ENCODE results near the gene SMARCB1. TPM values are rescaled to one million over a fixed set of nuclear protein-coding genes. Genes with fewer than 3 reads are reported as not detected.

SMARCB1 gene
- total and polyA plus RNA-seq, 2 donors (not counting 3 experiments of a cell fraction or from before 2014, with no cell fraction given): 113 to 148 TPM

GRCh38 chr22:23786261-23786710 lies 480 bp upstream of the SMARCB1 start:
- Histone ChIP-seq H2AFZ (ENCODE audit: low read depth, low read length) (peak overlapping the region; percentile 76), H3K36me3 (ENCODE audit: control insufficient read depth in 2 of 2, extremely low read depth in 1 of 2, insufficient read depth in 2 of 2, low read length in 2 of 2) (no peaks in the 10 kb centered on the region), H3K79me2 (ENCODE audit: control insufficient read depth, insufficient read depth, low read length) (peaks cover 40% of the 10 kb centered on the region), H3K9ac (replicated peaks; ENCODE audit: extremely low read depth, insufficient read depth, low read length) (peak overlapping the region; percentile 99), H3K4me1 (ENCODE audit: control insufficient read depth, extremely low read depth, insufficient read depth, low read length) (peaks cover 13% of the 10 kb centered on the region), H4K20me1 (replicated peaks; ENCODE audit: control insufficient read depth, extremely low read depth, insufficient read depth, low read length) (peaks cover 2% of the 10 kb centered on the region), H3K9me3 (replicated peaks; ENCODE audit: control insufficient read depth, insufficient read depth, low read length) (no peaks in the 10 kb centered on the region), H3K9me1 (replicated peaks; ENCODE audit: control insufficient read depth, extremely low read depth, insufficient read depth, low read length) (no peaks in the 10 kb centered on the region), H3K4me3 (replicated peaks in 1 of 3; ENCODE audit: insufficient read depth in 1 of 3, low read depth in 1 of 3, low read length in 3 of 3) (peak overlapping the region in 2 of 3 experiments; percentile 78 to 81), H3K27me3 (ENCODE audit: control insufficient read depth in 2 of 2, insufficient read depth in 2 of 2, low read length in 2 of 2) (no peaks in the 10 kb centered on the region), H3K4me2 (ENCODE audit: insufficient read depth, low read length) (peak overlapping the region; percentile 47), H3K27ac (ENCODE audit: insufficient read depth, low read depth, low read length) (peak overlapping the region; percentile 92)
- FAIRE-seq (peak; percentile 40), DNase-seq (ENCODE audit: low read depth, low spot score) (no peak)
- POLR2A ChIA-PET: interaction anchor here (1.0 kb wide), 1 partner anchor 15 kb away, joined by 3 read pairs; no protein-coding TSS in a partner anchor
- dilution Hi-C loops (cut with MboI; ENCODE audit: extremely low pct_ligation_motif_present, low sequenced_read_pairs) (no loop called here), intact Hi-C loops (cut with micrococcal nuclease) (loop anchor here (5.0 kb wide), 1 partner anchor 51 kb away; the partner anchor contains the start of gene DERL3)
- CTCF ChIA-PET: interaction anchor here (1.0 to 3.5 kb wide), 5 partner anchors 8 to 71 kb away, joined by 3 to 15 read pairs (median 4); partner anchors contain the start of gene SLC2A11
- BruUV-seq (replicated peaks): TSS peak; percentile 73
- TF ChIP-seq FOS (IDR thresholded peaks at IDR 0.05; ENCODE audit: borderline replicate concordance, insufficient read depth, low read length) (no peak), MYC (IDR thresholded peaks at IDR 0.05; ENCODE audit: low read depth, low read length) (no peak), MAX (IDR thresholded peaks at IDR 0.05; ENCODE audit: insufficient read depth, insufficient read length) (no peak), JUN (IDR thresholded peaks at IDR 0.05; ENCODE audit: borderline replicate concordance, insufficient read depth, insufficient read length, low read depth) (no peak), CTCF (IDR thresholded peaks at IDR 0.05; ENCODE audit: extremely low read depth in 1 of 2, insufficient read depth in 1 of 2, low read depth in 1 of 2, low read length in 2 of 2) (no peak), GATA2 (IDR thresholded peaks at IDR 0.05; ENCODE audit: insufficient read depth, insufficient read length, low read depth, low read length) (no peak), EZH2 (IDR thresholded peaks at IDR 0.05; ENCODE audit: borderline replicate concordance, low read depth, low read length, severe bottlenecking) (no peak), POLR2A (IDR thresholded peaks at IDR 0.05; ENCODE audit: low read depth, low read length) (no peak), POLR2AphosphoS5 (IDR thresholded peaks at IDR 0.05; ENCODE audit: insufficient read depth, low read depth, low read length) (no peak)

Data from endothelial cell of umbilical vein (primary cell).